Subcutaneous adipose tissue (tissue), 4 donors: Measurements from ENCODE around the gene GCLC. TPM values are rescaled to one million over a fixed set of nuclear protein-coding genes. Genes with fewer than 3 reads are reported as not detected.

Experiments used
- total RNA-seq, 4 donors: library from RNA; depleted of rRNA; stranded (reverse); fragments of >200 nt; gene quantifications; one replicate each; pipeline ENCODE4 v1.1.0, GENCODE V29; 2016
- TF ChIP-seq, protein P1 (sequence below): fragments of 450-650 bp; IDR thresholded peaks from one replicate; pipeline ENCODE4 v1.5.1; 2016; ENCODE audit warnings: low read depth, mild to moderate bottlenecking, control low read depth, antibody characterized with exemption, moderate library complexity

The GCLC gene
- total RNA-seq, 4 donors from 2014 or later, result 46.9 to 114 (median 56.8) TPM

DNA sequence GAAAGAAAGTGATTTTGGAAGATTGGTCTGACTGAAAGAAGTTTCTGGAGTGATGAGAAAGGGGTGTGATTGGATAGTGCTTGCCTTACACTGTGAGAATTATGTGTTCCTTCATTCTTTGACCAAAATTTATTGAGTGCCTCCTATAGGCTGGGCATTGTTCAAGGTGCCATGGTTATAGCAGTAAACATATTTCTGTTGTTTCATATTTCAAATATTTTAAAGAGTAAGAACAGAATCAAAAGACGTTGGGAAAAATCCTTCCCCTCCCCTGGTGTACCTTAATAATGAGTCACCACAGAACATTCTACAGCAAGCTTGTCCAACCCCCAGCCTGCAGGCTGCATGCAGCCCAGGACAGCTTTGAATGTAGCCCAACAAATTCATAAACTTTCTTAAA lies 78.6 kb downstream of the GCLC start:
- TF ChIP-seq, protein P1, sequence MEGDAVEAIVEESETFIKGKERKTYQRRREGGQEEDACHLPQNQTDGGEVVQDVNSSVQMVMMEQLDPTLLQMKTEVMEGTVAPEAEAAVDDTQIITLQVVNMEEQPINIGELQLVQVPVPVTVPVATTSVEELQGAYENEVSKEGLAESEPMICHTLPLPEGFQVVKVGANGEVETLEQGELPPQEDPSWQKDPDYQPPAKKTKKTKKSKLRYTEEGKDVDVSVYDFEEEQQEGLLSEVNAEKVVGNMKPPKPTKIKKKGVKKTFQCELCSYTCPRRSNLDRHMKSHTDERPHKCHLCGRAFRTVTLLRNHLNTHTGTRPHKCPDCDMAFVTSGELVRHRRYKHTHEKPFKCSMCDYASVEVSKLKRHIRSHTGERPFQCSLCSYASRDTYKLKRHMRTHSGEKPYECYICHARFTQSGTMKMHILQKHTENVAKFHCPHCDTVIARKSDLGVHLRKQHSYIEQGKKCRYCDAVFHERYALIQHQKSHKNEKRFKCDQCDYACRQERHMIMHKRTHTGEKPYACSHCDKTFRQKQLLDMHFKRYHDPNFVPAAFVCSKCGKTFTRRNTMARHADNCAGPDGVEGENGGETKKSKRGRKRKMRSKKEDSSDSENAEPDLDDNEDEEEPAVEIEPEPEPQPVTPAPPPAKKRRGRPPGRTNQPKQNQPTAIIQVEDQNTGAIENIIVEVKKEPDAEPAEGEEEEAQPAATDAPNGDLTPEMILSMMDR, result no peak

DNA sequence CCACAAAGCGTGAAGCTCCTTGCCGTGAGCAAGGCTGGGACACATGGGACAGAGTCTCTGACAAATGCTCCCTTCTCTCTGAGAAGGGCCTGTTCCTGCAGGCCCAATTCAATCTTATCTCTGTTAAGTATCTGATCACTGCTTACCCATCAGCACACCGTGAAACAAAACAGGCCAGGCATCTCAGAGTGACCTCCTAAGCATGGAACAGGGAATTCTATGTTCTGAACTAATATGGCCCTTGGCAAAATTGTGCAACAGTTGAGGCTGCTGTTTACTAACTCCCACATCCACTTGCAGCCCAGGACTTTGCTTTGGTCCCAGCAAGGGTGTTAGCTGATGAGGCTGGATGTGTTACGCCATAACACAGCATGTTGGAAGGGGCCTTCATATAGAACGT lies 79.2 kb downstream of the GCLC start:
- TF ChIP-seq, protein P1, result no peak

DNA sequence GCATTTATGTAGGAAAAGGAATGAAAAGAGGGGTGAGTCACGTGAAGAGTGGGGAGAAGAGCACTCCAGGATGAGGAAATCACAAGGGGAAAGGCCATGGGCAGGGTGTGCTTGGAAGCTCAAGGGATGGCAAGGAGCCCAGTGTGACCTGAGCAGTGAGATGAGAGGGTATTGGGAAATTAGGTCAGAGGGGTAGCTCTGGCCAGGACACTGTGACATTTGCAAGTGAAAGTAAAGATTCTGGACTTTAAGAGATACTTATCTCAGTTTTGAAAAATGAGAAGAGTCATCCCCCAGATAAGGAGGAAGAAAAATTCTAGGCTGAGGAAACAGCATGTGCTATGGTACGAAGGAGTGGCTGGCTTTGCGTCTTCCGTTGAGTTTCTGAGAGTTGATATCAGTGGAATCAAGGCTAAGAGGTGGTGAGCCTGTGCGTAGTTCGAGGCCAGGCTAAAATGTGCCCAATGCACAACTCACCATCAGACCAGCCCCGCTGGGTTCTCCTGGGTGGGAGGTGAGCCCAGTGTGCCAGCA lies 79.9 kb downstream of the GCLC start:
- TF ChIP-seq, protein P1, result no peak

DNA sequence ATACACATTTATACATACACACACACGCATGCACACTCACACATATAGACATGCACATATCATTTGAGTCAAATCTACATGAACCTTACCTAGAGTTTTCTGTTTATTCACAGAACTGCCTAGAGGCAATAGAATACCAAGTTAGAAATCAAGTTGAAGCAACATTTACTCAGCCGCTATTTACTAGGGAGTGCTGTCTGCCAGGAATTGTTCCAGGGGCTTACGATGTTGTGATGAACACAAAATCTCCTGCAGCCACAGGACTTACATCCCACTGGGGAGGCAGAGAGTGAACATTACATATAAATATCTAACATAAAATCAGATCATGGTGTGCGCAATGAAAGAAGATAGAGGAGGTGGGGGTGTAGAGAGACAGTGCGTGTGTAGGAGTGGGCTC lies 80.4 kb downstream of the GCLC start:
- TF ChIP-seq, protein P1, result no peak

DNA sequence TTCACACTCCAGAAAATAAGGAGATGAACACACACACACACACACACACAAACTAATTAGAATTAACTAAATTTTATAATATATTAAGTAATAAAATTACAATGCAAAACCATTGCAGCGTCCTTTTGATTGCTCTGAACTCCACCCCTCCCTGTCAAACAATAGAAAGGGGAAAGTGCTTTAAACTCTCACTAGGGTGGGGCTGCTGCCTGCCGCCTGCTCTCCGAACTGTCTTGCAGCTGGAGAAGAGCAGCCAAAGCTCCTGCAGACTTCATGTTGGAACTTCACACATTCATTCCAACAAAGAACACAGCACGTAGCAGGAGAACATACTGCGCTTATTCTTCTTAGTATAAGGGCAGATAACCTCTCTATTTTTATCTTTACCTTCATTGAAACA lies 83.2 kb downstream of the GCLC start:
- TF ChIP-seq, protein P1, result no peak

DNA sequence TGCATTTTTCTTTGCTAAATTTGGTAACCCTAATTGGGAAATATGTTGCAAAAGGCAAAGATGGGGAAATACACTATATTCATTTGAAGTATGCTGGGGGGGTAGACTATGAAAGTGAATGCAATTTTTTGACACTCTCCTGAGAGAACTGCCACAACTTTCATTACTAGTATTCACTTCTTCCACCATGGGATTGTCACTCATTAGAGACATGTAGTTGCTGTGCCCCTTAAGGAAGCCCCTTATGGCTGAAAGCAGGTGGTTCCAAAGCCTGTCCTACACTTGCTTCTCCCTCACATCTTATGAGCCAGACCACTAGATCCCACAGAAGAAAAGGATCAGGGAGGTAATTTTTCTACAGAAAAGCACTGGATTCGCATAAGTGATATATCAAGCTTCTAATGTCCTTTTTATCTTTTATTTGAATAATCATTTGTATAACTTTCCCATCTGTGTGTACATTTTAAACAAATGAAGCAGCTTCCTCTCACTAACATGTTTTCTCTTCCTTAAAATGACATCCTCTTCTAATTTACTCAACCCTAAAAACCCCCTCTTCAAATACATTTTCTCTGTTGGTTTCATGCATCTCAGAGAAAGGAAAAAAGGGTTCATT lies 83.8 kb downstream of the GCLC start:
- TF ChIP-seq, protein P1, result no peak

DNA sequence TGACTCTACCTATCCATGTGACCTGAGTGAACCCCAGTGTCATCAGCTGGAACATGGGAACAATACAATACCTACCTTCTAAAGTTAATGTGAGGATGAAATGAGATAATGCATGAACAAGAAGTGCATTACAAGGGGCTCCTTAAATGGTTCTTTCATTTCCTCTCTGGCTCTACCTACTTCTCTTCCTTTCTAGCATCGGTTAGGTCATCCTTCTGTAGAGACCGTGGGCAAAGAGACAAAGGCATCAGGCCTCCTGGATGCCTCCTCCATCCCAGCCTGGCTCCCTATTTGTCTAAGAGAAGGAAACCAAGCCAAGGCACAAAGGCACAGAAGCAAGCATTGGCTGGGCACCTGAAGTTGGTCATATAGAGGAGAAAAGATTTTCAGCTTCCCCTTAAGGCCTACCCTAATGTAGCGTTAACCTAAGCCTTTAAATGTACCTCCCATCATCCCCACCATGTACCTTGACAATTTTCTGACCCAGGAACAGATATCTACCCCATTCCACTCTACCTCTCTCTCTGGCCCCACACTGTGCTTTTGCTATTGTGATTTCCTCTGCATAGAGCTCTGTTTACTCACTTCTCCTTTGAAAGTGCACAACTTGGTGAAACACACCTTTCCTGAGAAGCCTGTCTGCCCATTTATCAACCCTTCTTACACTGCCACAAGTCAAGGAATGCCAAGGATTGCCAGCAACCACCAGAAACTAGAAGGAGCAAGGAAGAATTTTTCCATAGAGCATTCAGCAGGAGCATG lies 86.6 kb downstream of the GCLC start:
- TF ChIP-seq, protein P1, result no peak
